ENCODE measurements around the gene DMXL1. TPM values are rescaled to one million over a fixed set of nuclear protein-coding genes. Genes with fewer than 3 reads are reported as not detected.

The DMXL1 gene
- polyA plus RNA-seq, 2 of the 4 experiments (the other 2 are of a cell fraction) = 8.4 to 28.8 TPM

DNA sequence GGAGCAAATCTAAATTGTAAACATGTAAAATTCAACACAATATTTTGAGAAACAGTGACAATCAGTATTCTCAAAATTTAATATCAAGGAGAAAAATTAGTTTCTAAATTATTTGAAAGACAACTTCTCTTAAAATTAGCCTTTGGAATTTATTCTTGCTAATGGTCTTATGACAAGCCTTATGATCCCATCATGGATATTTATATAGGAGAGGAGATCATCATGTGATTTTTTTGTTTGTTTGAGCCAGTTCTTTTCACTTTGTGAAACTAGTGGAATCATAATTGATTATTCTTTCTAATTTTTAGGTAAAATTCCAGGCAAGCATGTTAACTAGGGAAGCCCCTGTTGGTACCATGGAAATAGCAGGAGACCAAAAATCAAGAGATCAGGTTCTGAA, 24.7 kb downstream of the DMXL1 start:
- CTCF ChIA-PET = no interaction called here
- TF ChIP-seq, protein P1, sequence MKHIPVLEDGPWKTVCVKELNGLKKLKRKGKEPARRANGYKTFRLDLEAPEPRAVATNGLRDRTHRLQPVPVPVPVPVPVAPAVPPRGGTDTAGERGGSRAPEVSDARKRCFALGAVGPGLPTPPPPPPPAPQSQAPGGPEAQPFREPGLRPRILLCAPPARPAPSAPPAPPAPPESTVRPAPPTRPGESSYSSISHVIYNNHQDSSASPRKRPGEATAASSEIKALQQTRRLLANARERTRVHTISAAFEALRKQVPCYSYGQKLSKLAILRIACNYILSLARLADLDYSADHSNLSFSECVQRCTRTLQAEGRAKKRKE (CRISPR knock-in tag; IDR thresholded peaks at IDR 0.05; ENCODE audit: low read depth) = no peak
- no peak for TF ChIP-seq RNF2 (IDR thresholded peaks at IDR 0.05; ENCODE audit: borderline replicate concordance, low read depth)
- TF ChIP-seq MYC (IDR thresholded peaks at IDR 0.05; ENCODE audit: borderline replicate concordance, low read length) = no peak
- TF ChIP-seq FOSL2 (IDR thresholded peaks at IDR 0.05) = no peak
- no peak for TF ChIP-seq FOSL2 (CRISPR knock-in tag; IDR thresholded peaks at IDR 0.05)
- no peak for TF ChIP-seq JUN (IDR thresholded peaks at IDR 0.05)
- no peak for TF ChIP-seq RAD21 (conservative IDR thresholded peaks at IDR 0.05 in 1 of 2, IDR thresholded peaks at IDR 0.05 in 1 of 2)
- no peak for DNase-seq (ENCODE audit: low read depth in 1 of 2, low spot score in 1 of 2)
- no peak for FAIRE-seq
- no peak overlapping the region for H3K27ac ChIP-seq
- POLR2A ChIA-PET = no interaction called here
- no peaks in the 10 kb centered on the region for H3K4me1 ChIP-seq
- H3K4me2 ChIP-seq = no peak overlapping the region
- ATAC-seq = no peak
- no peak overlapping the region for H3K4me3 ChIP-seq
- no peaks in the 10 kb centered on the region for H3K9me3 ChIP-seq

DNA sequence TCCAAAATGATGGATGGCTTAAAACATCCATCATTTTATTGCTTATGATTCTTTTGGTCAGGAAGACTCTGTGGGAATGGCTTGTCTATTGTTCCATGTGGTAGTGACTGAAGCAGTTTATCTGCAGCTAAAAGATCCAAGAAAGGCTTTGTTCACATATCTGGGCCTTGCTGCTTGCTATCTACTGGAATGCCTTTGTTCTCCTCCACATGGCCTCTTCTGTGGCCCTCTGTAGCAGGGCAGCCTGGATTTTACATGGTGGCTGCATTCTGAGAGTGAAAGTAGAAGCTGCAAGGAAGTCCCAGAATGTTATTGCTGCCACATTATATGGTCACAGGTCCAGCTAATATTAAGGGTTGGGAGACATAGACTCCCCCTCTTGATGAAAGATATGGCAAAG, 35.1 kb downstream of the DMXL1 start:
- TF ChIP-seq RFX5 (IDR thresholded peaks at IDR 0.05) = no peak
- ATAC-seq = no peak

DNA sequence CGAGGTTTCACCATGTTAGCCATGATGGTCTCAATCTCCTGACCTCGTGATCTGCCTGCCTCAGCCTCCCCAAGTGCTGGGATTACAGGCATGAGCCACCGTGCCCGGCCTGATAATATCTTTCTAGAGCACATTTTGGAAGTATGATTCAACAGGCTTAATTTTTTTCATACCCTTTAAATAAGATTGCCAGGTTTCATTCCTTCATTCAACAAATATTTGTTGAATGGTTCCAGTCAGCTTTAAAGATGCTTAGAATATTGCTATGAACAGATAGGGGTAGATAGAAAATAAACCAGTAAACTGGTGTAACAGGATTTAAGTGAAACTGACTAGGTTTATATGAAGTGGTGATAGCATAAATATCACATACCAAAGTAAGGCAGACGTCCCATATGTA, 41.3 kb downstream of the DMXL1 start:
- H3K4me1 ChIP-seq = no peaks in the 10 kb centered on the region
- WGBS (ENCODE audit: missing lambda C conversion rate) = 85% methylated on average over 5 of the region's 5 CpGs
- POLR2A ChIA-PET = no interaction called here
- no peak for ATAC-seq
- no peak for DNase-seq (ENCODE audit: low read depth in 1 of 2, low spot score in 1 of 2)
- TF ChIP-seq CBX8 (IDR thresholded peaks at IDR 0.05) (no peak), TP53 (CRISPR knock-in tag; IDR thresholded peaks at IDR 0.05) (no peak), ESRRA (IDR thresholded peaks at IDR 0.05; ENCODE audit: borderline replicate concordance, low read length) (no peak), ZFP36 (IDR thresholded peaks at IDR 0.05; ENCODE audit: borderline replicate concordance, partially characterized antibody) (no peak), HDAC2 (IDR thresholded peaks at IDR 0.05) (no peak), BHLHE40 (IDR thresholded peaks at IDR 0.05; ENCODE audit: low read depth, low read length) (no peak), SMC3 (IDR thresholded peaks at IDR 0.05) (no peak), FOSL2 (IDR thresholded peaks at IDR 0.05) (no peak), FOSL2 (CRISPR knock-in tag; IDR thresholded peaks at IDR 0.05) (no peak)
- TF ChIP-seq, protein P2, sequence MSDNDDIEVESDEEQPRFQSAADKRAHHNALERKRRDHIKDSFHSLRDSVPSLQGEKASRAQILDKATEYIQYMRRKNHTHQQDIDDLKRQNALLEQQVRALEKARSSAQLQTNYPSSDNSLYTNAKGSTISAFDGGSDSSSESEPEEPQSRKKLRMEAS (IDR thresholded peaks at IDR 0.05) = no peak
- TF ChIP-seq, protein P3, sequence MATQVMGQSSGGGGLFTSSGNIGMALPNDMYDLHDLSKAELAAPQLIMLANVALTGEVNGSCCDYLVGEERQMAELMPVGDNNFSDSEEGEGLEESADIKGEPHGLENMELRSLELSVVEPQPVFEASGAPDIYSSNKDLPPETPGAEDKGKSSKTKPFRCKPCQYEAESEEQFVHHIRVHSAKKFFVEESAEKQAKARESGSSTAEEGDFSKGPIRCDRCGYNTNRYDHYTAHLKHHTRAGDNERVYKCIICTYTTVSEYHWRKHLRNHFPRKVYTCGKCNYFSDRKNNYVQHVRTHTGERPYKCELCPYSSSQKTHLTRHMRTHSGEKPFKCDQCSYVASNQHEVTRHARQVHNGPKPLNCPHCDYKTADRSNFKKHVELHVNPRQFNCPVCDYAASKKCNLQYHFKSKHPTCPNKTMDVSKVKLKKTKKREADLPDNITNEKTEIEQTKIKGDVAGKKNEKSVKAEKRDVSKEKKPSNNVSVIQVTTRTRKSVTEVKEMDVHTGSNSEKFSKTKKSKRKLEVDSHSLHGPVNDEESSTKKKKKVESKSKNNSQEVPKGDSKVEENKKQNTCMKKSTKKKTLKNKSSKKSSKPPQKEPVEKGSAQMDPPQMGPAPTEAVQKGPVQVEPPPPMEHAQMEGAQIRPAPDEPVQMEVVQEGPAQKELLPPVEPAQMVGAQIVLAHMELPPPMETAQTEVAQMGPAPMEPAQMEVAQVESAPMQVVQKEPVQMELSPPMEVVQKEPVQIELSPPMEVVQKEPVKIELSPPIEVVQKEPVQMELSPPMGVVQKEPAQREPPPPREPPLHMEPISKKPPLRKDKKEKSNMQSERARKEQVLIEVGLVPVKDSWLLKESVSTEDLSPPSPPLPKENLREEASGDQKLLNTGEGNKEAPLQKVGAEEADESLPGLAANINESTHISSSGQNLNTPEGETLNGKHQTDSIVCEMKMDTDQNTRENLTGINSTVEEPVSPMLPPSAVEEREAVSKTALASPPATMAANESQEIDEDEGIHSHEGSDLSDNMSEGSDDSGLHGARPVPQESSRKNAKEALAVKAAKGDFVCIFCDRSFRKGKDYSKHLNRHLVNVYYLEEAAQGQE (IDR thresholded peaks at IDR 0.05) = no peak
- TF ChIP-seq, protein P4, sequence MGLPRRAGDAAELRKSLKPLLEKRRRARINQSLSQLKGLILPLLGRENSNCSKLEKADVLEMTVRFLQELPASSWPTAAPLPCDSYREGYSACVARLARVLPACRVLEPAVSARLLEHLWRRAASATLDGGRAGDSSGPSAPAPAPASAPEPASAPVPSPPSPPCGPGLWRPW (IDR thresholded peaks at IDR 0.05) = no peak
- no peaks in the 10 kb centered on the region for H3K9me3 ChIP-seq
- no peak overlapping the region for H3K27ac ChIP-seq
- FAIRE-seq = no peak
- CTCF ChIA-PET = interaction anchor here (0.7 to 1.2 kb wide), 2 partner anchors 124 to 300 kb away, joined by 4 read pairs; no protein-coding TSS in a partner anchor
- H3K4me2 ChIP-seq = no peak overlapping the region
- H3K4me3 ChIP-seq = no peak overlapping the region

More for the DNA sequence above, 35.1 kb downstream of the DMXL1 start:
- ChIA-PET CTCF (no interaction called here), POLR2A (interaction anchor here (0.7 kb wide), 1 partner anchor 27 kb away, joined by 4 read pairs; no protein-coding TSS in a partner anchor)
- no peak overlapping the region for H3K4me2 ChIP-seq
- H3K27ac ChIP-seq = no peak overlapping the region
- FAIRE-seq (no peak), DNase-seq (ENCODE audit: low read depth in 1 of 2, low spot score in 1 of 2) (no peak)
- no peaks in the 10 kb centered on the region for H3K9me3 ChIP-seq
- no peak overlapping the region for H3K4me3 ChIP-seq
- no peaks in the 10 kb centered on the region for H3K4me1 ChIP-seq

Data from A549 (cell line).